ENCODE measurements around the gene TNP2.
"Not testable (repeated sequence)": the region's sequence is repeated elsewhere in the genome, so short reads cannot be mapped to it uniquely, and the experiment has no call there.

The TNP2 gene

DNA sequence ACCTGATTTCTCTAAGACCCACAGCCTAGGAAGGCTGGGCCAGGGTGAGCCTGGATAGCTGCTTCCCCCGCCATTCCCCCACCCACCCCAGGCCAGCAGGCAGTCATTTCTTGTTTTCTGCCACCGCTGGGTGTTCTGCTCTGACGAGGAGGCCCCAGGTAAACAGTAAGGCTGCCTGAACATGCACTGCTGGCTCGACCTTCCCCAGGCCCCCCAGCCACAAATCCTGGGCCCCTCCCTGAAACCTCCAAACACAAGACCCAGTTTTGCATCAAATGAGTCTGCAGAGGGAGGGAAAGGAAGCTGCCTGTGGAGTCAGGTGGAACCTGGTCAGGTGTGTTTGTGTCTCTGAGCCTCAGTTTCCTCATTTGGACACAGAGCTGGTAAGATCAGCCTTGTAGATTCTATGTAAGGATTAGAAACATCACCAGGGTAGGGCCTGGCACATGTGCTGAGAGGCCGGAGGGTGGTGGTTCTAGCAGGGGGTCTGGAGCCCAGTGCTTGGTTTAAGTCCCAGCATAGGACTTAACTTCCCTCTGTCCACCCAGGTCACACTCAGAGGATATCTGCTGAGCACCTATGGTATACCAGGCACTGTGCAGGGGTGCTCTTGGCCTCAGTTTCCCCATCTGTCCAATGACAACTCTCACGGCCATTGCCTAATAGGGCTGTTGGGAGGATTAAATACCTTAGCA, 30.9 kb upstream of the TNP2 start:
- DNase-seq: no peak

DNA sequence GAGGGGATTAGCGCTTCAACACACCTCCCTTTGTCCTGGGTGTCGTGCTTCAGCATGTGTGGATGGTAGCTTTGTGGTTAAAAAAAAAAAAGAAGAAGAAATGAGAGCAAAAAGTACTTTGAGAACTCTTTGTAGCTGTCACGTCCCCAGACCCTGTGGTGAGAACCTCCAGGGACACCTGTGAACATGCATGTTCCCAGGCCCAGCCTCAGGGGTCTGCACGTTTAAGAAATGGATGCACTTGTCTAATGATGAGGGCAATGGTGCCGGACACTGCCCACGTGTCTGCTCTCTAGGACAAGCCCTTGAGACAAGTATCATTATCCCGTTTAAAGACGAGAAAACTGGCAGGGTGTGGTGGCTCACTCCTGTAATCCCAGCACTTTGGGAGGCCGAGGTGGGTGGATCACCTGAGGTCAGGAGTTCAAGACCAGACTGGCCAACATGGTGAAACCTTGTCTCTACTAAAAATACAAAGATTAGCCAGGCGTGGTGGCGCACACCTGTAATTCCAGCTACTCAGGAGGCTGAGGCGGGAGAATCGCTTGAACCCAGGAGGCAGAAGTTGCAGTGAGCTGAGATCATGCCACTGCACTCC, 29.9 kb upstream of the TNP2 start:
- not testable (repeated sequence) for DNase-seq

DNA sequence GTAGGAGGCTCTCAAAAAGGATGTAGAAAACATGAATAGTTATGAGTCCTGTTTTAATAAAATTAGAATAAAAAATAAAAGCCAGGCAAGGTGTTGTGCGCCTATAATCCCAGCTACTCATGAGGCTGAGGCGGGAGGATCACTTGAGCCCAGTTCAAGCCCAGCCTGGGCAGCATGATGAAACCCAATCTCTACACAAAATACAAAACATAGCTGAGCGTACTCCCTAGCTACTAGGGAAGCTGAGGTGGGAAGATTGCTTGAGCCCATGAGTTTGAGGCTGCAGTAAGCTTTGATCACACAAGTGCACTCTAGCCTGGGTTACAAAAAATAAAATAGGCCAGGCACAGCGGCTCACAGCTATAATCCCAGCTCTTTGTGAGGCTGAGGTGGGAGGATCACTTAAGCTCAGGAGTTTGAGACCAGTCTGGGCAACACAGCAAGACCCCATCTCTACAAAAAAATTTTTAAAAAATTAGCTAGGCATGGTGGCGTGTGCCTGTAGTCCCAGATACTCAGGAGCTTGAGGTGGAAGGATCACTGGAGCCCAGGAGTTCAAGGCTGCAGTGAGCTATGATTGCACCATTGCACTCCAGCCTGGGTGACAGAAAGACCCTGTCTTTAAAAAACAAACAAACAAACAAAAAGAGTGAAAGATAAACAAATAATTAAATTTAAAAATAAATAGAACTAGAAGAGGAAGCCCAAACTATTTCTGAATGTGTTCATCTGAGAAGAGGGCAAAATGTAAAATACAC, 29.2 kb upstream of the TNP2 start:
- DNase-seq: no peak

DNA sequence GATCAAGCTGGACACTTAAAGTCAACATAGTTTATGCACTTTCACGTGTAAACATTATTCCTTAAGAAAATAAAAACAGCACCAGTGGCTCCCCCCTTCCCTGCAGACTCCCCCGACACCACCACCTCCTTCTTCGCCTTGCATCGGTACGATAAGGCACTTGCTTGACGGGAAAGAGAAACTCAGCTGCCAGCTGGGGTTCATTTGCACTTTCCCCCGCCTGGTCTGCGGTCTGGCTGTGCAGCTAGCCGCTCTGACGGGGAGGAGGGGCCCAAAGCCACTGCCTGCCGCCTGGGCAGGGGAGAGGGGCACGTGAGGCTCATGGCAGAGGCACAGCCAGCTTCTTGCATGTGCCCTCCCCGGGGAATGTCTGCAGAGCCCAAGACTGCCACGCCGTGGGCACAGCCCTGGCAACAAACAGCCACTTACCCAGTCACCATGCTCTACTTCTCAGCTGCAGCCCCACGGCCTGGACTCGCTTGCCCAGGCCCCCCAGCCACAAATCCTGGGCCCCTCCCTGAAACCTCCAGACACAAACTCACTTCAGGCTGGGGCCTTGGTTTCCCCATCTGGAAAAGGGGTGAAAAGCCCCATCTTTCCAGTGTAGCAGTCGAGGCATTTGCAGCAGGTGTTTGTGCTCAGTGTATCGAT, 28.5 kb upstream of the TNP2 start:
- peak; percentile 73 for DNase-seq

DNA sequence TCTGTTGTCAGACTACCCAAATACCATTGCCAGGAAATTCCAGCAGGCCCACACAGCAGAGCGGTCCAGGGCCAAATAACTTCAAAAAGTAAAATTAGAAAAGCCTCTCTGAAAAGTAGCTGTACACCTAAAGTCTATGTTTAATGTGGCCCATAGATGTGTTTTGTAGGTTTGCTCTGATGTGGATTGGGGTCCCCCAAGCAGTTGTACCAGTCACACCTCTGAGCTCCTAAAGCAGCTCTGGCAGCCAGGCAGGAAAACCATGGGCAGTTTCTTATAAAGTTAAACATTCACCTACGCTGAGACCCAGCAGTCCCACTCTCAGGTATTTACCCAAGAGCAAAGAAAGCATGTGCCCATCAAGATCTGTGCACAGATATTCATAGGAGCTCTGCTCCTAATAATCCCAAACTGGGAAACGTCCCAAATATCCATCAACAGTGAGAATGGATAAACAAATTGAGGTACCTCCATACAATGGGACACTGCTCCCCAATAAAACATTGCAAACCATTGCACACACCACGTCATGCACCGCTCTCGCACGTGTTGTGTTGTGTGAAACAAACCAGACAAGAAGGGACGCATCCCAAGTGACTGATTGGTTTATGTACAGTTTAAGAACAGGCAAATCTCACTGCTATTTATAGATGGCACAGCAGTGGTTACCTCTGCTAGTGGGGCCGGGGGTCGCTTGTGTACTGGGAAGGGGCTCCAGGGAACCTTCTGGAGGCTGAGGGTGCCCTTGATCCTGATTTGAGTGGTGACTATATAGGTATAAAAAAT, 27.8 kb upstream of the TNP2 start:
- DNase-seq: no peak

DNA sequence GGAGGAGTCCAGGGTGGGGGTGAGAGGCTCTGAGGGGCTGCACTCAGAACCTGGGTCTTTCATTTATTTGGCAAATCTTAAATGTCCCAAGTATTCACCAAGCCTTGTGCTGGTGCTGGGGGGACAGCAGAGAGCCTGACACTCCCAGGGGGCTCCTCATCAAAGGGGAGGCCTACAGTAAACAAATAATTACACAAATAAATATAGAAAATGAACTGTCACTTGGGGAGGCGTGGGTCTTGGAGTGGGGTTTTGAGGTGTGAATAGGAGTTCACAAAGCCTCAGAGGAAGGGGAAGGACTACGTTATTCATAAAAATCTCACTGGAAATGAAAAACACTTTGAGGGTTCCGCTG, 27.2 kb upstream of the TNP2 start:
- DNase-seq: no peak

DNA sequence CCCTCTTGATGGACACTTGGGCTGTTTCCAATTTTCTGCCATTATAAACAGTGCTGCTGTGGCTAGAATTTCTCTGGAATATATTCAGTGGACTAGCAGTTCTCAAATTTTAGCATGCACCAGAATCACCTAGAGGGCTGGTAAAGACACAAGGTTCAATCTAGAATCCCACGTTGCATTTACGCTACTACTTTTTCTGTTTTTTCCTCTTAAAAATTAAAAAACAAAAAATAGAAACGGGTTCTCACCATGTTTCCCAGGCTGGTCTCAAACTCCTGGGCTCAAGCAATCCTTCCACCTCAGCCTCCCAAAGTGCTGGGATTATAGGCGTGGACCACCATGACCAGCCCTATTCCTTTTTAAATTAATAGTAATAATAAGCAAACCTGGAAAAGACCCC, 26.5 kb upstream of the TNP2 start:
- no peak for DNase-seq

DNA sequence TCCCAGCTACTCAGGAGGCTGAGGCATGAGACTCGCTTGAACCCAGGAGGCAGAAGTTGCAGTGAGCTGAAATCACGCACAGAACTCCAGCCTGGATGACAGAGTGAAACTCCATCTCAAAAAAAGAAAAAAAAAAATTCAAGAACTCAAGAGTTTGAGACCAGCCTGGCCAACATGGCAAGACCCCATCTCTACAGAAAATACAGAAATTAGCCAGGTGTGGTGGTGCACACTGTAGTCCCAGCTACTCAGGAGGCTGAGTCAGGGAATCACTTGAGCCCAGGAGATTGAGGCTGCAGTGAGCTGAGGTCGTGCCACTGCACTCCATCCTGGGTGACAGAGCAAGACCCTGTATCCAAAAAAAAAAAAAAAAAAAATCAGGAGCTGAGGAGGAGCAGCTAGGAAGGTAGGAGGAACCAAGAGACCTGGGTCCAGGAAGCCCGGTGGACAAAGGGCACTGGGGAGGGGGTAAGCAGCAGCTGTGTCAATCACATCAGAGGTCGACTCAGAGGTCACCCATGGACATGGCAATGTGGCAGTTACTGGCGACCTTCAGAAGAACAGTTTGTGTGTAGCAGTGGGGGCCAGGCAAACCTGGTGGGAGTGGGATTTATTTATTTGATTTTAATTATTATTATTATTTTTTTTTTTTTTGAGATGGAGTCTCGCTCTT, 23.1 kb upstream of the TNP2 start:
- no peak for DNase-seq

DNA sequence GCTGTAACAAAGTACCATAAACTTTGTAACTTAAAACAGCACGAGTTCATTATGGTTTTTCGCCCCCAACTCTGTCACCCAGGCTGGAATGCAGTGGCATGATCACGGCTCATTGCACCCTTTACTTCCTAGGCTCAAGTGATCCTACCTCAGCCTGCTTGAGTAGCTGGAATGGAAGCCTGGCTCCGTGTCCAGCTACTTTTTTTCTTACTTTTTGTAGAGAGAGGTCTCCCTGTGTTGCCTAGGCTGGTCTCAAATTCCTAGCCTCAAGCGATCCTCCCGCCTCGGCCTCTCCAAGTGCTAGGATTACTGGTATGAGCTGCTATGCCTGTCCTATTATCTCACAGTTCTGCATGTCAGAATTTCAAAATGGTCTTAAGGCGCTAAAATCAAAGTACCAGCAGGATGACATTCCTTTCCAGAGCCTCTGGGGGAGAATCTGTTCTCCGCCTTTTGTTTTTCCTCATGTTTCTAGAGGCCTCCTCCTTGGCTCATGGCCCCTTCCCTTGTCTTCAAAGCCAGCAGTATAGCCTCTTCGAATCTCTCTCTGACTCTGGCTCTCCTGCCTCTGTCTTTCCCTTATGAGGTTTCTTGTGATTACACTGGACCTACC, 22.1 kb upstream of the TNP2 start:
- DNase-seq: no peak

DNA sequence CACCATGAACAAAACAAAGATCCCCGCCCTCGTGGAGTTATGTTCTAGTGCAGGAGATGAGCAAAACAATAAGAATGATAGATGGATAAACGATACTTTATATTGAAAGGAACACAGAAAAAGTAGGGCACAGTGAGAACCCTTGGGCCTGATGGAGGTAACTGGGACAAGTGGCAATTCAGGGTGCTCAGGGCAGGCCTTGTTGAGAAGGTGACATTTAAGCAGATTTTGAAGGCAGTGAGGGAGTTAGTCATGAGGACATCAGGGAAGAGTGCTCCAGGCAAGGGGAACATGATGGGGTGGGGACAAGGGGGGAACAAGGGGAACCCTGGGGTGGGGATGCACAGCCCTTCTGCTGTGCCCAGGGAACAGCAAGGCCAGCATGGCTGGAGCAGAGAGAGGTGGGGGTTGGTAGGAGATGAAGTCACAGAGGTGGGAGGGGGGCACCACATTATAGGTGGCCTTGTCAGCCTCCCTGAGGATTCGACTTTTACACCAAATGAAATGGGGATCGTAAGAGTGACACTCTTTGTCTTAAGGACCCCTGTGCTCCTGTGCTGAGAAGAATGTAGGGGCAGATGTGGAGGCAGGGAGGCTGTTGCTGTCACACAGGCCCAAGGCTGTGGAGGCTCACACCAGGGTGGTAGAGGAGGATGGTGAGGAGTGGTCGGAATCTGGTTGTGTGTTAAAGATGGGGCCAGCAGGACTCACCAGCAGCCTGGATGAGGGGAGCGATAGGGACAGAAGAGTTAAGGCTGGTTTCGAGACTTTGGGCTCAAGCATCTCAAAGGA, 21.2 kb upstream of the TNP2 start:
- DNase-seq: no peak

DNA sequence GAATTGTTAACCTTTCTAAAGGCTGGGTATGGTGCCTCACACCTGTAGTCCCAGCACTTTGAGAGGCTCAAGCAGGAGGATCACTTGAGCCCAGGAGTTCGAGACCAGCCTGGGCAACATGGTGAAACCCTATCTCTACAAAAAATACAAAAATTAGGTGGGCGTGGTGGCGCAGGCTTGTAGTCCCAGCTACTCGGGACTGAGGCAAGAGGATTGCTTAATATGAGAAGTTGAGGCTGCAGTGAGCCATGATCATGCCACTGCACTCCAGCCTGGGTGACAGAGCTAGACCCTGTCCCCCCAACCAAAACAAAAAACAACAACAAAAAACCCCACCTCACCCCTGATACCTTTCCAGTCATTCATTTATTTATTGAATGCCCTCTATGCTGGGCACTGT, 20.6 kb upstream of the TNP2 start:
- DNase-seq: peak; percentile 73

DNA sequence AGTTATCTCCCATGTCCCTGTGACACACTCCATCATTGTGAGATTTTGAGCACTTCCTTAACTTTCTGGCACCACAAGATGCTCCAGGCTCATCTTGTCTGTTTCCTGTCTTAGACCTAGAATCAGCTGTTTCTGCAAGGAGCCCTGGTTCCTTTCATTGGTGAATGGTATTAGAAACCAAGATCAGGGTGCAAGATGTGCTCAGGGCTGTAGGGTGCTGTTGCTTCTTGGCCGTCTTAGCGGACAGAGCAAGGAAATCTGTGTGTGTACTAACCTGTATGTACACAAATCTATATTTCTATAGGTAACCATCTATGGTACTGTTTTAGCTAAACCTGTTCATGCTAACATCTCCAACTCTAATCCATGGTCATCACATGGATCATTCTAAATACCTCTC, 20.1 kb upstream of the TNP2 start:
- no peak for DNase-seq

DNA sequence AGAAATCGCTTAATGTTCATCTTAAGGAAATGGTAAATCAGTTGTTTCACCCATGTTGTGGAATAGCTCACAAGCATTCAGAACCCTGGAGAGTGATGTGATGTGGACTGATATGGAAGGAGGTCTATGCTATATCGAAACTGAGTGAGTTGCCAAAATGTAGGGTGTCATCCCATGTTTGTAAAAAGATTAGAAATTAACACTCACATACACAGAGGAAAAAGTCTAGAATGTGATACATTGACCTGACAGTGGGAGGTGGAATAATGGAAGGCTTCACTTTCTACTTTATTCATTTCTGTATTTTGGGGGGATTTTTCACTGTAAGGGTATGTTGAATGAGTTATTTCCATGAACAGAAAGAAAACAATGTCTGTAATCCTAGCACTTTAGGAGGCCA, 16.7 kb upstream of the TNP2 start:
- DNase-seq: no peak

DNA sequence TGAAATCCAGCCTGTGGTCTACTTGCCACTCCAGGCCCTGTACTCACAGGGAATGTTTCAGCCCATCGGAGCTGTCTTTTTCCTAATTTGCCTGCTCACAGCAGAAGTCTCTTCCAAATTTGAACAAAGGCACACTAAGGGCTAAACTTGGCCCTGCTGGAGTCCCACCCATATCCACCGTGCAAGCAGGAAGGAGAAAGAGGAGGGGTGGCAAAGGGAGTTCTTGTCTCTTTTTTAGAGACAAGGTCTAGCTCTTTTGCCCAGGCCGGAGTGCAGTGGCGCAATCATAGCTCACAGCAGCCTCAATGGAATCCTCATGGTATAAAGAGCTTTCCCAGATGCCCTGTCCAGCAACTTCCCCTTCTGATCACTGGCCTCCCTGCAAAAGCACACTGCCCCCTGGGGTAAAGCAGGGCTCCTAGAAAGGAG, 14.7 kb upstream of the TNP2 start:
- DNase-seq: peak; percentile 54

DNA sequence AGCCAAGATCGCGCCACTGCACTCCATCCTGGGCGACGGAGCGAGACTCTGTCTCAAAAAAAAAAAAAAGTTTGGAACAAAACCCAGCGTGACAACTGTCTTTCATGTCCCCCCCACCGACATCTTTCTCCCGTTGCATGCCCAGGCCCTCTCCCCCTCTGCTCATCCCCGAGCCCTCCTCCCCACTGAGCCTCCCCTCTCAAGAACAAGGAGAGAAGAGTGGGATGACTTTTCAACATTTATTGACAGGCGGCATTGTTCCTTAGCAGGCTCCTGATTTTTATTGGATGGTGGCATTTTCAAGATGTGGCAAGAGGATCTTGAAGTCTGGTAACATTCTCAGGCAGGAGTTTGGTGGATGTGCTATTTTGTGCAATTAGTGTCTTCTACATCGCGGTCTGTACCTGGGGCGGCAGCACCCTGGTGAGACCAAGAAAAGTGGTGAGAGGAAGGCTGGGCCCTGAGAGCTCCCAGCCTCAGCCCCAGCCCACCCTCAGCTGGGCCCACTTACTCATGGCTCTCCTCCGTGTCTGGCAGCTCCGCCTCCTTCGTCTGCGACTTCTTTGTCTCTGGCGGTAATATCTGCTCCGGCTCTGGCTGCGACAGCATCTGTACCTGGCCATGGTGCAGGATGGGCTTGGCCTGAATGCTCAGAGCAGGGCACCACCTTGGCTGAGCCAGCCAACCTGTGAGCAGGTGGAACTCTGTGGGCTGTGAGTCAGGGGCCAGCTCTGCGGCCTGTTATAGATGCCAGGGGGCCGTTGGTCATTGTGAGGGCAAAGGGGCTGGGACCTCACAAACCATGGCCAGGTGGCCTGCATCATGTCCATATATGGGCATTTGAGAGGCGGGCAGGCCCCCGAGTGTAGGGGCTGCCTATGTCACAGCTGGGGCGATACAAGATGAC, 11.7 kb upstream of the TNP2 start, which contains the start of gene PRM1:
Gene PRM1 (minus strand): TSS at position 715 of the 907 bp plus-strand sequence. CDS start 92 bp downstream, at position 623.
- DNase-seq: no peak

DNA sequence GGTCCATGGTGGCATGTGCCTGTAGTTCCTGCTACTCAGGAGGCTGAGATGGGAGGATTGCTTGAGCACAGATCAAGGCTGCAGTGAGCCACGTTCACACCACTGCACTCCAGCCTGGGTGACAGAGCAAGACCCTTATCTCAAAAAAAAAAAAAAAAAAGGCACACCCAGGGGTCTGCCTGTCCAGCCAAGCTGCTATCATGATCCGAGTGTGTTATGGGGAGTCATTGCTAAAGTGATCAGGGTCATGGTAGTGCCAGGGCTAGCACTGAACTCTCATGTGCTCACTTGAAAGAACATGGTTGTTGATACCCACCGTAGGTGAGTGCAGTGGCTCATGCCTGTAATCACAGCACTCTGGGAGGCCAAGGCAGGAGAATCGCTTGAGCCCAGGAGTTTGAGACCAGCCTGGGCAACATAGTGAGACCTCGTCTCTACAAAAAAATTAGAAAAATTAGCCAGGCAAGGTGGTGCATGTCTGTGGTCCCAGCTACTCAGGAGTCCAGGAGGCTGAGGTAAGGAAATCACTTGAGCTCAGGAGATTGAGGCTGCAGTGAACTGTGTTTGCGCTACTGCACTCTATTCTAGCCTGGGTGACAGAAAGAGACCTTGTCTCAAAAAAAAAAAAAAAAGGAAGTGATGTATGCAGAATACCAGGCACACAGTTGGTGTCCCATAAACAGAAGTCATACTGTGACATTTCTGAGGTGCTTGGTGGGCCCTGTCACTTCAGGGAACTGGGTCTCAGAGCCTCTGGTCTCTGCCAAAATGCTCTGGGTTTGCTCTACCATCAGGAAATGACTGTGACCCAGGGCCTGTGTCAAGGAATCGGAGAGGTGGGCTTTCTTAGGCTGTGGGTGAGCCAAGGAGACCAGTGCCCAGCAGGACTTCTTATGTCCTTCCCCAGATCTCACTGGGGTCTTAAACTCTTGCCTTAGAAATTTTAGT, 9.8 kb upstream of the TNP2 start:
- peak; percentile 39 for DNase-seq

DNA sequence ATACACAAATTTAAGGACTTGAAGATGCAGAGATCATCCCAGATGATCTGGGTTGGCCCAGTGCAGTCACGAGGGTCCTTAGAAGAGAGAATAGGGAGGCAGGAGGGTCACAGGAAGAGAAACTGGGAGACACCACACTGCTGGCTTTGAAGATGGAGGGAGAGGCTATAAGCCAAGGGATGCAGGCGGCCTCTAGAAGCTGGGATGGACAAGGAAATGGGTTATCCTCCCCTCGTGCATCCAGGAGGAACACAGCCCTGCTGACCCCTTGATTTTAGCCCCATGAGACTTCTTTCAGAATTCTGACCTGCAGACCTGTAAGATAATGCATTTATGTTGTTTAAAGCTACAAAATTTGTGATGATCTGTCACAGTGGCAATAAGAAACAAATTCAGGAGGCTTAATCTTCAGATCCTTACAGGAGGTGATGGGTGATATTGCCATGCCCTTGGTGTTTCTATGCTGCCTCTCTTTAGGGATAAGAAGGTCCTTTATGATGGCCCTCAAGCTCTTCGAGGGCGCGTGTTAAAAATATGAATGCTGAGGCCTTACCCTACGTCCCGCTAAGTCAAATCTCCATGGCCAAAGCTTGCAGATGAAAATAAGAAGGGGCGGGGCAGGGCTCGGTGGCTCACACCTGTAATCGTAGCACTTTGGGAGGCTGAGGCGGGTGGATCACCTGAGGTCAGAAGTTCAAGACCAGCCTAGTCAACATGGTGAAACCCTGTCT, 8.6 kb upstream of the TNP2 start:
- DNase-seq: no peak

Data from inflammatory macrophage treated with lipopolysaccharide for 4 hours (primary cell).